HG03196 (cell line): ENCODE data around the gene CLDN34.

Experiments used
- ATAC-seq: cut with Tn5 transposase; IDR thresholded peaks from one replicate; pipeline ENCODE4 v1.9.1; 2021; ENCODE audit not compliant: unreplicated experiment

Gene CLDN34

DNA sequence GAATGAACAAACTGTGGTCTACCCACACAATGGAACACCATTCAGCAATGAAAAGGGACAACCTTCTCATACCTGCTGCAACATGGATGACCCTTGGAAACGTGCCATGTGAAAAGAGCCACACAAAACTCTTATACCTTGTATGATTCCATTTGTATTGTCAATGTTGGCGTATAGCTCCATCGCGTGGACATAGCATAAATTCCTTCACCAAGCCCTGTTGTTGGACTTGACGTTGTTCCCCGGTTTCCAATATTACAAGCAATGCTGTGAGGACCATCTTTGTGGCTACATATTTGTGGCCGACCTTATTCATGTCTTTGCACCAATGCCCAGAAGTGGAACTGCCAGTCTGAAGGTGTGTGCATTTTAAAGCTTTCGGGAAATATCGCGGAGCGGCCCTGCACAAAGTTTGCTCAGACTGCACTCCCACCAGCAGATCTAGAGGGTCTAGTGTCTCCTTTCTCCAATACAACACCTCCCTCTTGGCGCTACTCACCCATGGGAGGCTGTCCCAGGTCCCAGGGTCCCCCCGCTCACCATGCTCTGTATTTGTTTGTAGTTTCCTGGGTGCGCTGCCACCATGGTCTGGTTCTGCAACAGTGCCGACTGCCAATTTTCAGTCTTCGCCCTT is at the start of gene CLDN34:
Gene CLDN34 (plus strand): TSS at position 584 of the 634 bp plus-strand sequence. CDS start 0 bp downstream, at position 584.
- no peak for ATAC-seq

DNA sequence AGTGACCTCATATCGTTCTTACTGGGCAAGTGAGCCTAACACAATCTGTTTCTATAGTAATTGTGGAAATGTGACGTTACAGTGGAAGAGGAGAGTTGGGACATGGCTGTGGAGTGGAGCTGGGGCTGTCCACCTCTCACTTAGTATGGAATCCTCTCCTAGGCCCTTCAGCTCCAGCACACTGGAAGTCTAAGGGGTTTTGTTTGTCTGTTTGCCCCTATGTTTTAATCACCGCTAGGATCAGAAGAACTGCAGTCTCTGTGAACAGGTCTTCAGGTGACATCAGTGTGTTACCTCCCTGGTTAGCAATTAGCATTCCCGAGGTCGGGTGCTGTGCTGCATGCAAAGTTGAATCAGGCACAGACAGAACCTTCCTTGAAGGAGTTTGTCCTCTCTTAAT is 49.3 kb upstream of the CLDN34 start:
- ATAC-seq, result no peak

- no peak for ATAC-seq
Measured at GRCh38 chrX:9919632-9920172, 47.5 kb upstream of the CLDN34 start.

GRCh38 chrX:9921407-9921806 is 45.8 kb upstream of the CLDN34 start:
- no peak for ATAC-seq

DNA sequence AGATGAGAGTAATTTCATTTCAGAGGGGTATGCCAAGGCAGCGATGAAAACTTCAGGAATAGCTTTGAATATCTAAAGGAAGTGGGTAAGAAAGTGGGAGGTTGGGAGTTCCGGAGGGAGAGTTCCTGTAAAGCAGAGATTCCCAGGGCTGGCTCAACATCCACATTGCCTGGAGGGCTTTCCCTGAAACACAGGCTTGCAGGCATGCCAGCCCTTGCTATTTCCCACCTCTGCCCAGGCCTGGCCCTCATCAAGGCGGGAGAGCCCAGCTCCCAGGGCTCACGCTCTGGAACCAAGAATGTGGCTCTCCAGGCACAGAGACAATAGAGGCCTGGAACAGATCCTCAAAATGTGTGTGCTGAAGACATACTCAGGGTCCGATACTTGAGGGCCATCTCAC is 43.8 kb upstream of the CLDN34 start:
- ATAC-seq, result no peak

- ATAC-seq, result no peak
Measured at GRCh38 chrX:9926002-9926401, 41.2 kb upstream of the CLDN34 start.

DNA sequence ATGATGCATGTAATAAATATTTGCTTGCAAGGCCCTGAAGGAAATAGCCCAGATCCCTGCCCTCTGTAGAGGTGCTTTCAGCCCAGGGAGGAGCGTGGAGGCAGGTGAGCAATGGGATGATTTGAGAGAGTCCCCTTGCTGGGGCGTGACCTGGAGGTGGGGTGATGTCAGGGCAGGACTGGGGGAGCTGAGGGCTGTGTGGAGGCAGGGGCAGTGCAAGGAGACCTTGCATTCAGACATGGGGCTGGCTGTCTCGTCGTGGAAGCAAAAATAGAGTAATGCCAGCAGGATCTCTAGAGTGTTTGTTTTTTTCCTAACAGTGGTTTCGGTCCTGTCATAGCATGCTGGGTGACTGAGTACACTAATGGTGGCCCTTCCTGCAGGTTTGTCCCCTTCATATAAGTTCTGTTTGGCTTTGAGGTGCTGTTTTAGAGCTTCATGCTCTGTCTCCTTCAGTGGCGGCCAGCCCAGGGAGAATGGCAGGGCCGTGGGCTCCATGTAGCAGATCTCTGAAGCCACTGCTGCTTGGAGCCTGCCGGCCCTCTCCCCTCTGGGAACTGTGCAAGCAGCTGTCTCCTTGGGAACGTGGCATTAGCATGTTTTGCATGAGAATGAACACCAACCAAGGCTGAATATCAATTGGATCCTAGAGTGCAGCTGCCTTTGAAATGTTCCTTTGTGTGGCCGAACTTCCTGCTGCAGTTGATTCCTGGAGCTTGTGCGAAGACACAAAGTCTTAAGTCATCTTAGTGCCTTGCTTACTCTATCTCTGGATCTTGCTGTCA is 39.3 kb upstream of the CLDN34 start:
- no peak for ATAC-seq

- no peak for ATAC-seq
Measured at GRCh38 chrX:9935436-9935835, 31.7 kb upstream of the CLDN34 start.

- ATAC-seq, result no peak
Measured at GRCh38 chrX:9937761-9938160, 29.4 kb upstream of the CLDN34 start.

GRCh38 chrX:9938516-9938915 is 28.6 kb upstream of the CLDN34 start:
- ATAC-seq, result no peak

DNA sequence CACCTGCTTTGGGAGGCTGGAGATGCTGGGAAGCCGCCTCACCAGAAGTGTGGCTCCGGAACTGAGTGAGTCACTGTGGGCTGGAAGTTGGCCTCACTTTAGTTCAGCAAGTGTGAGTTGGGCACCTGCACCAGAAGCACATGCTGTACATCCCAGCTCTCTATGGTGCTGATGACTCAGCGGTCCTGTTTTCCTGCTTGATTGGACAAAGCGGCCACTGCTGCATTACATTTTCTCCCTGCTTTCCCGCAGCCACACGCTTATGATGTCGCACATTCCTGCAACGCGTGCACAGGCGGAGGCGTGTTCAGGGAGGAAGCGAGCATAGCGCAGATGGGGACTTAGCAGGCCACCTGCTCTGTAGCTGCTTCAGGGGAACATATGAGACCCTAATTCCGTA is 26.7 kb upstream of the CLDN34 start:
- no peak for ATAC-seq

DNA sequence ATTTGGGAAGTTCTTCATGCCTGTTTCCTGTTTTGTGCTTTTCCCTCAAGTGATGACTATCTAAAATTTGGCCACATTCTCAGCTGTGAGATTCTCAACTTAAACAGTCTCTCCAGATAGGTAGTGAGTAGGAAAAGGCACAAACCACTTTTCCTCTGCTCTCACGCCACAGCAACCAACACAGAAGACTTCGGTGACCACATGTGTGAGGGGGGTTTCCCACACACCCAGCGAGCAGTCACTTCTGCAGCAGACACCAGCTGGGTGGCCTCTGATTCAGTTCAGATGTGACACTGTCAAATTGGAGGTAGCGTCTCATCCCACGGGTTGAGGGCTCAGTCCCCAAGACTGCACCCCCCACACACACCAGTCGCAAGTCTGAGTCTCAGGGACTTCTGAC is 25.1 kb upstream of the CLDN34 start:
- ATAC-seq, result peak; percentile 91

DNA sequence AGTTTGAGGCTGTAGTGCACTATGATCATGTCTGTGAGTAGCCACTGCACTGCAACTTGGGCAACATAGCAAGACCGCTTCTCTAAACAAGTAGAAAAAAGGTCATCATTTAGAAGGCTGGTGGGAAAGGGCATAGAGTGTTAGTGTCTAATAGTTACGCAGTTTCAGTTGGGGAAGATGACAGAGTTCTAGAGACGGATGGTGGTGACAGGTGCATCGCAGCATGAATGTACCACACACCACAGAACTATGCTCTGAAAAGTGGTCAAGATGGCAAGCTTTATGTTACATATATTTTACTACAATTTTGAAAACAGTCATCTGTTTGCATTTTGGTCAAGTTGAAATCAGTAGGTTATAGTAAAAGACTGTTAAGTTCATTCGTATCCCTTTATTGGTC is 23.7 kb upstream of the CLDN34 start:
- ATAC-seq, result no peak

GRCh38 chrX:9947131-9947794 is 19.9 kb upstream of the CLDN34 start:
- no peak for ATAC-seq

DNA sequence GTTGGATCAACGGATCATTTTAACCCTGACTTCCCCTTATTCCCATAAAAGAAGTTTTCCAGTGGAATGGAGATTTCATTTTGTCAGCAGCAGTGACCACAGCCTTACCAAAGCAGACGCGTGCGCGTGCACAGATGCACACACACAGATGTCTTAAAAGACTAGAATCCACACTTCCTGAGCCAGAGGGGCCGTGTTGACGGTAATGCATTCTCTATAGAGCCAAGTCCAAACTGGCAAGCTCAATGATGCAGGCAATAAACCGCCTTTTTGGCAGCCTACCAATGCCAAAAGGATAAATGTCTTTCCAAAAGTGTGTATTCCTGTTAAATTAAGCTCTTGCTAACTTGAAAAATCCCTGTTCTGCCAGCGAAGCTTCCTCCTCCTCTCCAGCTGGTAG is 18.8 kb upstream of the CLDN34 start:
- ATAC-seq, result no peak

DNA sequence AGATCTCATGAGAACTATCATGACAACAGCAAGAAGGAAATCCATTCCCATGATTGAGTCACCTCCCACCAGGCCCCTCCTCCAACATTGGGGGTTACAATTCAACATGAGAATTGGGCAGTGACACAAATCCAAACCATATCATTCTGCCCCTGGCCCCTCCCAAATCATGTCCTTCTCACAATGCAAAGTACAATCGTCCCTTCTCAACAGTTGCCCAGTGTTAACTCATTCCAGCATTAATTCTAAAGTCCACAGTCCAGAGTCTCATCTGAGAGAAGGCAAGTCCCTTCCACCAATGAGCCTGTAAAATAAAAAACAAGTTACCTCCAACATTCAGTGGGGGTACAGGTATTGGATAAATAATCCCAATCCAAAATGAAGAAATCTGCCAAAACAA is 14.9 kb upstream of the CLDN34 start:
- ATAC-seq, result no peak

- ATAC-seq, result no peak
Measured at GRCh38 chrX:9953396-9953795, 13.8 kb upstream of the CLDN34 start.

DNA sequence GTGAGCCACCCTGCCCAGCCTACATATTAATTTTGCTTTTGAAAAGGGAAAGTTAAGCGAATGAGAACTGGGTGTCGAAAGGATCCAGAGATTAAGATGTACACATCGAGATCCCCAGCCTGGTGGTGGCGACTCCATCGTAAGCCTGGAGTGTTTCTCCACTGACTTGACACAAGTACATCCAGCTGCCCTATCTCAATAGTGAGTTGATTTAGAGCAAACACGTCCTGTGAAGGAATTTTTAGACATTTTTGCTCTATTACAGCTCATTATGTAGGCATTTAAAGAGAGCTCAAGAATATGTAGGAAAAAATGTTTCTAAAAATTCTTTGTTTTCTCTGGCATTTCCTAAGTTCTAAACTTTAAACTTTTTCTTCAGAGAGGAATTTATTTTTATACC is 11.7 kb upstream of the CLDN34 start:
- ATAC-seq, result no peak

- ATAC-seq, result no peak
Measured at GRCh38 chrX:9957743-9958142, 9.4 kb upstream of the CLDN34 start.

DNA sequence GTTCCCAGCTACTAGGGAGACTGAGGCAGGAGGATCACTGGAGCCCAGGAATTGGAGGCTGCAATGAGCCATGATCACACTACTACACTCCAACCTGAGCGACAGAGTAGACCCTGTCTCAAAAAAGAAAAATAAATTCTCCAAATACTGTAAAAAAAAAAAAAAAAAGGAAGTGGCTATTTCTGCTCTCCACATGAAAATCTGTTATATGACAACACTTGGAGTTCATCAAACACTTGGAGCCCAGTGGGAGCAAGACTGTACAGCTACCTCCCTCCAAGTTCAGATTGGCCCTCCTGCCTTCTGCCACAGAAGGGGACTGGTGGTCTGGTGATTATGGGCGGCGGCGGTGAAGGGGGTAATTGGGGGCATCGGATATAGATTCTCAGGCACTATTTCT is 9.0 kb upstream of the CLDN34 start:
- ATAC-seq, result no peak

- ATAC-seq, result no peak
Measured at GRCh38 chrX:9961750-9962149, 5.4 kb upstream of the CLDN34 start.

GRCh38 chrX:9977635-9978034 is 10.5 kb downstream of the CLDN34 start:
- no peak for ATAC-seq
